Neural progenitor cell (in vitro differentiated cells): Measurements from ENCODE around the gene KLHDC4. TPM values are rescaled to one million over a fixed set of nuclear protein-coding genes. Genes with fewer than 3 reads are reported as not detected.

Experiments used
- DNase-seq: peaks from one replicate; pipeline ENCODE4 v3.0.0-alpha.2; 2016; ENCODE audit warnings: low spot score
- H2AFZ ChIP-seq: fragments of 200-600 bp; sonication (generic); replicated peaks from 2 replicates; pipeline ENCODE4 v1.6.1; 2016; ENCODE audit warnings: antibody characterized with exemption
- H3F3A ChIP-seq: fragments of 200-600 bp; sonication (generic); 2 replicates; pipeline ENCODE4 v1.6.1; 2016; ENCODE audit warnings: antibody characterized with exemption, low read depth
- H3K27ac ChIP-seq: fragments of 200-600 bp; sonication (generic); 2 replicates; pipeline ENCODE4 v1.5.1; 2016; ENCODE audit warnings: mild to moderate bottlenecking
- H3K27me3 ChIP-seq: fragments of 200-600 bp; sonication (generic); 2 replicates; pipeline ENCODE4 v1.6.1; 2016; ENCODE audit warnings: mild to moderate bottlenecking, moderate library complexity
- H3K36me3 ChIP-seq: fragments of 200-600 bp; sonication (generic); 2 replicates; pipeline ENCODE4 v1.5.1; 2016
- H3K4me1 ChIP-seq: fragments of 200-600 bp; sonication (generic); 2 replicates; pipeline ENCODE4 v1.6.1; 2016; ENCODE audit warnings: mixed run types
- H3K4me2 ChIP-seq: fragments of 200-600 bp; sonication (generic); 2 replicates; pipeline ENCODE4 v1.6.1; 2016
- H3K4me3 ChIP-seq: fragments of 200-600 bp; sonication (generic); 2 replicates; pipeline ENCODE4 v1.5.1; 2016
- H3K79me2 ChIP-seq: fragments of 200-600 bp; sonication (generic); 2 replicates; pipeline ENCODE4 v1.6.1; 2016; ENCODE audit warnings: low read depth
- H3K9ac ChIP-seq: fragments of 200-600 bp; sonication (generic); 2 replicates; pipeline ENCODE4 v1.6.1; 2016
- H3K9me3 ChIP-seq: fragments of 200-600 bp; sonication (generic); 2 replicates; pipeline ENCODE4 v1.5.1; 2016; ENCODE audit warnings: low read depth
- H4K20me1 ChIP-seq: fragments of 200-600 bp; sonication (generic); 2 replicates; pipeline ENCODE4 v1.6.1; 2016; ENCODE audit warnings: low read depth
- H3K27ac Mint-ChIP-seq: 3 replicates; pipeline ENCODE4 v1.8.0; 2021; ENCODE audit warnings: mixed read lengths
- H3K27me3 Mint-ChIP-seq: 2 replicates; pipeline ENCODE4 v1.8.0; 2022; ENCODE audit warnings: low read depth, mild to moderate bottlenecking, inconsistent platforms, moderate library complexity, mixed read lengths; ENCODE audit not compliant: insufficient read depth
- H3K36me3 Mint-ChIP-seq: 3 replicates; pipeline ENCODE4 v1.8.0; 2021; ENCODE audit warnings: mixed read lengths
- H3K4me1 Mint-ChIP-seq: 3 replicates; pipeline ENCODE4 v1.8.0; 2021; ENCODE audit warnings: mixed read lengths
- H3K4me3 Mint-ChIP-seq: 3 replicates; pipeline ENCODE4 v1.8.0; 2021; ENCODE audit warnings: mild to moderate bottlenecking, moderate library complexity, mixed read lengths
- H3K9me3 Mint-ChIP-seq: 3 replicates; pipeline ENCODE4 v1.8.0; 2020; ENCODE audit warnings: mixed read lengths
- CTCF ChIP-seq: fragments of 200-600 bp; sonication (generic); IDR thresholded peaks from 2 replicates; pipeline ENCODE4 v1.5.1; 2017; ENCODE audit warnings: antibody characterized with exemption, mild to moderate bottlenecking
- EZH2 ChIP-seq: fragments of 200-600 bp; sonication (generic); IDR thresholded peaks from 2 replicates; pipeline ENCODE4 v1.6.1; 2017; ENCODE audit warnings: antibody characterized with exemption, mild to moderate bottlenecking, moderate library complexity
- EZH2phosphoT487 ChIP-seq: fragments of 200-600 bp; sonication (generic); IDR thresholded peaks from 2 replicates; pipeline ENCODE4 v1.6.1; 2017; ENCODE audit warnings: antibody characterized with exemption
- total RNA-seq: library from RNA; depleted of rRNA; stranded (reverse); fragments of >200 nt; gene quantifications from 2 replicates; pipeline ENCODE4 v1.2.3, GENCODE V29; 2015; ENCODE audit warnings: low replicate concordance

The KLHDC4 gene
- total RNA-seq, 1 donor from 2014 or later = 19.2 TPM

GRCh38 chr16:87685766-87686165 lies 80.0 kb downstream of the KLHDC4 start:
- Histone ChIP-seq H4K20me1 (peaks cover 7% of the 10 kb centered on the region), H3K9me3 (no peaks in the 10 kb centered on the region), H3K36me3 (no peaks in the 10 kb centered on the region), H3K4me2 (no peak overlapping the region), H2AFZ (no peak overlapping the region), H3K9ac (no peak overlapping the region), H3K79me2 (no peaks in the 10 kb centered on the region), H3K27ac (no peak overlapping the region), H3K4me1 (no peaks in the 10 kb centered on the region), H3F3A (no peaks in the 10 kb centered on the region), H3K27me3 (no peaks in the 10 kb centered on the region), H3K4me3 (no peak overlapping the region)
- H3K9me3 Mint-ChIP-seq = no peaks in the 10 kb centered on the region
- H3K4me3 Mint-ChIP-seq = no peak overlapping the region
- H3K36me3 Mint-ChIP-seq = peaks cover under 1% of the 10 kb centered on the region
- no peak overlapping the region for H3K27ac Mint-ChIP-seq
- H3K27me3 Mint-ChIP-seq = peaks cover under 1% of the 10 kb centered on the region
- no peak for DNase-seq
- TF ChIP-seq EZH2phosphoT487 (no peak), EZH2 (no peak), CTCF (no peak)
- peaks cover 1% of the 10 kb centered on the region for H3K4me1 Mint-ChIP-seq

DNA sequence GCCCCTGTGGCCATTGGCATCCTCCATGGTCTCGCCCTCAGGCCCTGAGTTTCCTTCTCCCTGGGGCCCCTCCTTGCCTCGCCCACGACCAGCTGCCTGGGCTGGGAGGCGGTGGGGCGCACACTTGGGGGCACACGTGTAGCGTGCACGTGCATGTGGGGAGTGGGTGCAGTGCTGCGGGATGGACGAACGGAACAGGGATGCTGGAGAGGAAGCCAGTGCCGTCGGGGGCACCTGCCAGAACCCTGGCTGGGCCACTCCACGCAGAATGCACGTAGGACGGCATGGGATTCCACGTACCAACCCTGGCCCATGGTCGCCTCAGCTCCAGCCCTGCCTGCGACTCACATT lies 80.4 kb downstream of the KLHDC4 start:
- H3K36me3 ChIP-seq = no peaks in the 10 kb centered on the region
- H3K27ac ChIP-seq = no peak overlapping the region
- H3K27me3 ChIP-seq = no peaks in the 10 kb centered on the region
- no peaks in the 10 kb centered on the region for H3K4me1 ChIP-seq
- H3K9ac ChIP-seq = no peak overlapping the region
- Mint-ChIP-seq H3K9me3 (no peaks in the 10 kb centered on the region), H3K27ac (no peak overlapping the region), H3K4me3 (no peak overlapping the region), H3K36me3 (peaks cover 3% of the 10 kb centered on the region), H3K27me3 (peaks cover 3% of the 10 kb centered on the region), H3K4me1 (peaks cover 3% of the 10 kb centered on the region)
- no peaks in the 10 kb centered on the region for H3K9me3 ChIP-seq
- no peak overlapping the region for H3K4me3 ChIP-seq
- peaks cover 7% of the 10 kb centered on the region for H4K20me1 ChIP-seq
- TF ChIP-seq EZH2phosphoT487 (no peak), EZH2 (no peak), CTCF (no peak)
- H3F3A ChIP-seq = no peaks in the 10 kb centered on the region
- DNase-seq = no peak
- no peak overlapping the region for H2AFZ ChIP-seq
- no peak overlapping the region for H3K4me2 ChIP-seq
- no peaks in the 10 kb centered on the region for H3K79me2 ChIP-seq

GRCh38 chr16:87684711-87685404 lies 80.9 kb downstream of the KLHDC4 start:
- Mint-ChIP-seq H3K27me3 (peaks cover 3% of the 10 kb centered on the region), H3K9me3 (no peaks in the 10 kb centered on the region), H3K4me1 (peaks cover 3% of the 10 kb centered on the region), H3K36me3 (peaks cover 3% of the 10 kb centered on the region), H3K27ac (no peak overlapping the region), H3K4me3 (no peak overlapping the region)
- Histone ChIP-seq H3K4me2 (no peak overlapping the region), H3F3A (no peaks in the 10 kb centered on the region), H3K27ac (no peak overlapping the region), H4K20me1 (peaks cover 9% of the 10 kb centered on the region), H3K4me3 (no peak overlapping the region), H3K4me1 (no peaks in the 10 kb centered on the region), H3K36me3 (no peaks in the 10 kb centered on the region), H3K9me3 (no peaks in the 10 kb centered on the region), H3K27me3 (no peaks in the 10 kb centered on the region), H2AFZ (no peak overlapping the region), H3K9ac (no peak overlapping the region), H3K79me2 (no peaks in the 10 kb centered on the region)
- DNase-seq = no peak
- TF ChIP-seq EZH2 = no peak
- no peak for TF ChIP-seq EZH2phosphoT487
- no peak for TF ChIP-seq CTCF
